HG03095 (cell line): ENCODE measurements around the gene CEP120.

Experiments used
- ATAC-seq: cut with Tn5 transposase; IDR thresholded peaks from one replicate; pipeline ENCODE4 v1.9.1; 2021; ENCODE audit warnings: moderate library complexity; ENCODE audit not compliant: unreplicated experiment

CEP120 gene

GRCh38 chr5:123304777-123305316 lies 118.4 kb downstream of the CEP120 start:
- no peak for ATAC-seq

GRCh38 chr5:123303802-123304201 lies 119.4 kb downstream of the CEP120 start:
- ATAC-seq, result no peak

GRCh38 chr5:123300266-123300665 lies 122.9 kb downstream of the CEP120 start:
- no peak for ATAC-seq

GRCh38 chr5:123299136-123299535 lies 124.1 kb downstream of the CEP120 start:
- no peak for ATAC-seq

- no peak for ATAC-seq
These were observed 124.7 kb downstream of the CEP120 start for GRCh38 chr5:123298335-123299030.

- ATAC-seq, result no peak
These were observed 125.3 kb downstream of the CEP120 start for GRCh38 chr5:123297866-123298265.

GRCh38 chr5:123297198-123297831 lies 125.9 kb downstream of the CEP120 start:
- ATAC-seq, result no peak
